Activated T-cell treated with anti-CD3 and anti-CD28 coated beads, Interleukin-2, amount 50 U/mL, for 4 hours (primary cell): Measurements from ENCODE around the gene NR1H4. TPM values are rescaled to one million over a fixed set of nuclear protein-coding genes. Genes with fewer than 3 reads are reported as not detected.
"Not testable (repeated sequence)": the region's sequence is repeated elsewhere in the genome, so short reads cannot be mapped to it uniquely, and the experiment has no call there.

ENCODE experiments used
- ATAC-seq, 2 donors: fragments of 200-7000 bp; cut with Tn5 transposase; one replicate each; pipeline ENCODE4 v1.10.0; 2021
- DNase-seq: peaks from one replicate; pipeline ENCODE4 v3.0.0-alpha.2; 2020
- H3K27me3 Mint-ChIP-seq: one replicate; pipeline ENCODE4 v1.8.0; 2021; ENCODE audit warnings: low read depth, mixed read lengths
- H3K36me3 Mint-ChIP-seq: one replicate; pipeline ENCODE4 v1.8.0; 2022; ENCODE audit warnings: mixed read lengths; ENCODE audit not compliant: insufficient read depth
- H3K4me1 Mint-ChIP-seq: one replicate; pipeline ENCODE4 v1.8.0; 2021; ENCODE audit warnings: low read depth, mixed read lengths
- H3K4me3 Mint-ChIP-seq: one replicate; pipeline ENCODE4 v1.8.0; 2021; ENCODE audit warnings: mild to moderate bottlenecking, moderate library complexity, mixed read lengths
- H3K9me3 Mint-ChIP-seq: one replicate; pipeline ENCODE4 v1.8.0; 2021; ENCODE audit warnings: mixed read lengths
- total RNA-seq, 3 donors: library from RNA; stranded (reverse); gene quantifications; one replicate each; pipeline ENCODE4 v1.2.1, GENCODE V29; 2021

Gene NR1H4
- total RNA-seq, result under 1 TPM in 1 of 3 donors, not detected in 2; 0.38 TPM

DNA sequence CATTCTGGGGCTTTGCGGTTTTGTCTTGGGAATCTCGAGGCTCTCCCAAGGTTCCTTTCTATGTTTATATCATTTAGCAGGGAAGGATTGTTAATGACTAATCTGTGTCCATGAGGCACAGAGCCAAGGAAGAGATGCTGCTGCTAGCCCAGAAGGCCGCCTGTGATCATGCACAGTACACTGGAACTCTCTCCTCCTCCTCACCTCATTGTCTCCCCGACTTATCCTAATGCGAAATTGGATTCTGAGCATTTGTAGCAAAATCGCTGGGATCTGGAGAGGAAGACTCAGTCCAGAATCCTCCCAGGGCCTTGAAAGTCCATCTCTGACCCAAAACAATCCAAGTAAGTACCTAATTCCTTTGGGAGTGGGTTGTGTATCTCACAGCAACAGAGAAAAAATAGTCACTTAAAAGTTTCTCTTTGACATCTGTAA lies at the start of gene NR1H4:
NR1H4 (plus strand) TSS at position 151 of the 435 bp plus-strand sequence. CDS start 19,458 bp downstream, outside the sequence.
- H3K9me3 Mint-ChIP-seq, result no peaks in the 10 kb centered on the region
- no peak within 1 kb of the TSS for H3K4me3 Mint-ChIP-seq
- H3K4me1 Mint-ChIP-seq, result no peaks in the 10 kb centered on the region
- no peaks in the 10 kb centered on the region for H3K36me3 Mint-ChIP-seq
- DNase-seq (no peak), ATAC-seq (no peak)
- peaks cover 10% of the 10 kb centered on the region for H3K27me3 Mint-ChIP-seq

DNA sequence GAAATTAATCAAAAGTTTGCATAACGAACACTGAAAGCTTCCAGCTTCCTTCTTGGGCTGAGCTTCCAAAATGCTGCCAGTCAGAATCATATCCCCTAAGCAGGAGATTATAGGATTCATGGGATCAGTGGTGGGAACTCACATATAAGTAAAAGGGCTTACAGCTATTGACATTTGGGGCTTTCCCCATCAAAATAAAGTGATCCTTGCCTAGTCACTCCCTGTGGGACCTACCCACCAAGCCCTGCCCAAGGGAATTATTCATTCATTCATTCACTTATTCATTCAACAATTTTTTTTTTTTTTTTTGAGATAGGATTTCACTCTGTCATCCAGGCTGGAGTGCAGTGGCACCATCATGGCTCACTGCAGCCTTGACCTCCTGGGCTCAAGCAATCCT lies 47.5 kb upstream of the NR1H4 start:
- peaks cover 11% of the 10 kb centered on the region for H3K27me3 Mint-ChIP-seq
- no peaks in the 10 kb centered on the region for H3K36me3 Mint-ChIP-seq
- no peak overlapping the region for H3K4me3 Mint-ChIP-seq
- ATAC-seq (no peak), DNase-seq (no peak)
- H3K9me3 Mint-ChIP-seq, result peaks cover 23% of the 10 kb centered on the region
- H3K4me1 Mint-ChIP-seq, result no peaks in the 10 kb centered on the region

GRCh38 chr12:100427078-100427477 lies 46.6 kb upstream of the NR1H4 start:
- H3K4me1 Mint-ChIP-seq, result no peaks in the 10 kb centered on the region
- no peak overlapping the region for H3K4me3 Mint-ChIP-seq
- DNase-seq (no peak), ATAC-seq (no peak)
- peaks cover 23% of the 10 kb centered on the region for H3K9me3 Mint-ChIP-seq
- H3K27me3 Mint-ChIP-seq, result peaks cover 11% of the 10 kb centered on the region
- no peaks in the 10 kb centered on the region for H3K36me3 Mint-ChIP-seq

DNA sequence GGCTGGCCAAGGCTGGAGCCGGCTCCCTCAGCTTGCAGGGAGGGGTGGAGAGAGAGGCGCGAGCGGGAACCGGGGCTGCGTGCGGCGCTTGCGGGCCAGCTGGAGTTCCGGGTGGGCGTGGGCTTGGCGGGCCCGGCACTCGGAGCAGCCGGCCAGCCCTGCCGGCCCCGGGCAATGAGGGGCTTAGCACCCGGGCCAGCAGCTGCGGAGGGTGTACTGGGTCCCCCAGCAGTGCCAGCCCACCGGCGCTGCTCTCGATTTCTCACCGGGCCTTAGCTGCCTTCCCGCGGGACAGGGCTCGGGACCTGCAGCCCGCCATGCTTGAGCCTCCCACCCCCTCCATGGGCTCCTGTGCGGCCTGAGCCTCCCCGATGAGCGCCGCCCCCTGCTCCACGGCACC lies 43.4 kb upstream of the NR1H4 start:
- ATAC-seq, DNase-seq, H3K36me3 Mint-ChIP-seq, H3K4me3 Mint-ChIP-seq, H3K4me1 Mint-ChIP-seq, H3K27me3 Mint-ChIP-seq: not testable (repeated sequence)
- H3K9me3 Mint-ChIP-seq, result peaks cover 13% of the 10 kb centered on the region

DNA sequence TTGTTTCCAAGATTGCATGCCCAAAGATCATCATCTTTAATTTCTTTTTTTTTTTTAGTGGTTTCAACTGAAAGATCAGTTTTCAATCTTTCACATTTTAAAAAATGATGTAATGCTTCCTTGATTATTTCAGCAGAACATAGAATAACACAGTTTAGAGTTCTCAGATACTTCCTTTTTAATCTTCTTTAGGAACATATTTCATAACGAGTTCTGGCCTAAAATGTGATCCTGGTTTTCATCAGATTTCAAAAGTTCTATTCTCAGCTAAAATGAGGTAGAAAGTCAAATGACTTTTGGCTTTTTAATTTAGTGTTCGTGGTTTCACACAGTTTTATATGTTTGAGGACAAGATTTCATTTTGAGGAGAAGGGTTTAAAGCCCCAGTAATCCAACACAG lies 40.0 kb upstream of the NR1H4 start:
- no peak for DNase-seq
- Mint-ChIP-seq H3K9me3 (no peaks in the 10 kb centered on the region), H3K27me3 (peaks cover 6% of the 10 kb centered on the region), H3K4me1 (no peaks in the 10 kb centered on the region), H3K4me3 (no peak overlapping the region), H3K36me3 (no peaks in the 10 kb centered on the region)
- ATAC-seq, result no peak

DNA sequence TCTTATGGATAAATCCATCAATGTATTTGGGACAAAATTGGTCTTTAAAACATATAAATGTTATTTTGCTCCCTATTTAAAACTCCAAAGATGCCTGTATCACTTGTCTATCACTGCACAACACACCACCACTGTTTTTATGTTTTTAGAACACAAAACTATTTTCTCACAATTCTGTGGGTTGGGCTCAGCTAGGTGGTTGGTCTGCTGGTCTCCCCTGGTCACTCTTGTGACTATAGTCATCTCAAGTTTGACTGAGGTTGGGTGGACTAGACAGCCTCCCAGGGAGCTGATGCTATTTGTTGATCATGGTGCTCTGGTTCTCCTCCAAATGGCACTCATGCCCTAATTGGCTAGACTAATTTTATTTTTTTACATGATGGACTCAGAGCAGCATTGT lies 39.5 kb upstream of the NR1H4 start:
- Mint-ChIP-seq H3K4me3 (no peak overlapping the region), H3K27me3 (peaks cover 6% of the 10 kb centered on the region), H3K9me3 (no peaks in the 10 kb centered on the region), H3K36me3 (no peaks in the 10 kb centered on the region), H3K4me1 (no peaks in the 10 kb centered on the region)
- no peak for DNase-seq
- ATAC-seq, result no peak

GRCh38 chr12:100435957-100436356 lies 37.7 kb upstream of the NR1H4 start:
- no peaks in the 10 kb centered on the region for H3K9me3 Mint-ChIP-seq
- no peaks in the 10 kb centered on the region for H3K36me3 Mint-ChIP-seq
- H3K4me3 Mint-ChIP-seq, result no peak overlapping the region
- ATAC-seq, result no peak
- peaks cover 6% of the 10 kb centered on the region for H3K27me3 Mint-ChIP-seq
- H3K4me1 Mint-ChIP-seq, result no peaks in the 10 kb centered on the region
- no peak for DNase-seq

DNA sequence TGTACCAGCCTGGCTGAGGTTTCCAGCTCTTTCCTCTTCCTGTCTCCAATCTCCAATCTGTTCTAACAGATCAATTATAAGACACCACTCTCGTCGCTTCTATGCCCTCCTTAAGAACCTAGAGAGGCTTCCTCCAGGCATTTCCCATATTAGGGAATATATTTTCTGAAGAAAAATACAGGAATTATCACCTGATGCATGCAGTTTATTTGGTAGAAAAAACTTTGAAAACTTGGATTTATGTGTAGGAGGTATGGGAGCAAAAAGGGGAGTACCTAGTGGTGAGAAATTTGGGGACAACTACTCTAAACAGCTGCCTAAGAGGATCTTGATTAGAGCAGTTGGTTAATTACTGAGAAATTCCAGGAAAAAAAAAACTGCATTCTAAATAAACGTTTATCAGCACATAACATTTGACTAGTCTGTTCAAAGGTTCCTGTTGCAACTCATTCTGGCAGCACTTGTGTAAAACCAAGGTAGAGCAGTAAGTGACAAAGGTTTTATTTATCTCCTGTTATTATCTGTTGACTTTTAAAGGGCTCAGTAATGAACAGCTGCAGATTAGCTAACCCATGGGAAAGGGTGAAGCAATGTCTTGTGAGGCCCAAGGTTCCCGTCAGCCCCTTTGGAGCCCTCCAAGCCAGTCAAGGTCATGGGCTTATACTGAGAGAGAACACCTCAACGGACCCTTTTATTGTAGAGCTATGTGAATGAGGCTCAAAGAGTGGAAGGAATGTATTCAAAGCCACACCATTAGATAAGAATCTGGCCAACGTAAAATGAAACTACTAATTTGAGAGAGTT lies 36.4 kb upstream of the NR1H4 start:
- peaks cover 6% of the 10 kb centered on the region for H3K27me3 Mint-ChIP-seq
- no peaks in the 10 kb centered on the region for H3K36me3 Mint-ChIP-seq
- no peak overlapping the region for H3K4me3 Mint-ChIP-seq
- no peak for ATAC-seq
- H3K9me3 Mint-ChIP-seq, result no peaks in the 10 kb centered on the region
- no peak for DNase-seq
- no peaks in the 10 kb centered on the region for H3K4me1 Mint-ChIP-seq

DNA sequence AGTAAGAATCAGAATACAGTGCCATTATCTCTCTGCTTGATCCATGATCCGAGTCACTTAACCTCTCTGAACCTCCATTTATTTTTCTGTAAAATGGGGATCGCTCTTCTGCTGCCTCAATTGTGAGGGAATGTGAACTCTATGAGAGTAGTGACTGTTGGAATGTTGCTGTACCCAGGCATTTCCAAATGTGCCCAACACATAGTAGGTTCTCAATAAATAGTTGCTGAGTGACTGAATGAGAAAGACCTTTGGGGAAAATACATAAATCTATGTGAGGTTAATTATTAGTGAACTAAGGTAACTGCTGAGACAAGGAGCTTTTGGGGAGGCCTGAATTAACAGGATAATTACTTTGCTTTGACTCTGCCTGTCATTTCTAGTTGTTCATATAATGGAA lies 33.9 kb upstream of the NR1H4 start:
- ATAC-seq (no peak), DNase-seq (no peak)
- Mint-ChIP-seq H3K9me3 (no peaks in the 10 kb centered on the region), H3K4me3 (no peak overlapping the region), H3K4me1 (no peaks in the 10 kb centered on the region), H3K27me3 (peaks cover 6% of the 10 kb centered on the region), H3K36me3 (no peaks in the 10 kb centered on the region)

DNA sequence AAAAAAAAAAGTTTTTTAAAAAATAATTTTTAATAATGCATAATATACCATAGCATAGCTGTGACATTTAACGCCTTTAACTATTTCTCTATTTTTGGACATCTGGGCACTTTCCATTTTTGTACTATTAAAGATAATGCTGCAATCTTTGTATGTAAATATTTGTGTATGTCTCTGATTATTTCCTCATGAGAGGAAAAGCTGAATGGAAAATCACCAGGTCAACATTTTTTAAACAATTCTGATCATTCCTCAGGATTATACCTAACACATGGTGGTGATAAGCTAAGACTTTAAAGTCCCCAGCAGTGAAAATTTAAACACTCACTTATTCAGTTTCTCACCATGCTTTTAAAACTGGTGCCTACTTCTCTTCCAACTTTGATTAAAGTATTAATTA lies 31.3 kb upstream of the NR1H4 start:
- ATAC-seq (no peak), DNase-seq (no peak)
- Mint-ChIP-seq H3K27me3 (peaks cover 16% of the 10 kb centered on the region), H3K9me3 (no peaks in the 10 kb centered on the region), H3K4me3 (no peak overlapping the region), H3K4me1 (no peaks in the 10 kb centered on the region), H3K36me3 (no peaks in the 10 kb centered on the region)

- DNase-seq (no peak), ATAC-seq (no peak)
- Mint-ChIP-seq H3K4me3 (no peak overlapping the region), H3K4me1 (no peaks in the 10 kb centered on the region), H3K9me3 (no peaks in the 10 kb centered on the region), H3K27me3 (peaks cover 12% of the 10 kb centered on the region), H3K36me3 (no peaks in the 10 kb centered on the region)
Observed at GRCh38 chr12:100443434-100443833, 30.2 kb upstream of the NR1H4 start.

- ATAC-seq, result no peak
- H3K9me3 Mint-ChIP-seq, result no peaks in the 10 kb centered on the region
- peaks cover 11% of the 10 kb centered on the region for H3K27me3 Mint-ChIP-seq
- DNase-seq, result no peak
- no peaks in the 10 kb centered on the region for H3K36me3 Mint-ChIP-seq
- H3K4me1 Mint-ChIP-seq, result no peaks in the 10 kb centered on the region
- H3K4me3 Mint-ChIP-seq, result no peak overlapping the region
Observed at GRCh38 chr12:100445081-100445481, 28.6 kb upstream of the NR1H4 start.

DNA sequence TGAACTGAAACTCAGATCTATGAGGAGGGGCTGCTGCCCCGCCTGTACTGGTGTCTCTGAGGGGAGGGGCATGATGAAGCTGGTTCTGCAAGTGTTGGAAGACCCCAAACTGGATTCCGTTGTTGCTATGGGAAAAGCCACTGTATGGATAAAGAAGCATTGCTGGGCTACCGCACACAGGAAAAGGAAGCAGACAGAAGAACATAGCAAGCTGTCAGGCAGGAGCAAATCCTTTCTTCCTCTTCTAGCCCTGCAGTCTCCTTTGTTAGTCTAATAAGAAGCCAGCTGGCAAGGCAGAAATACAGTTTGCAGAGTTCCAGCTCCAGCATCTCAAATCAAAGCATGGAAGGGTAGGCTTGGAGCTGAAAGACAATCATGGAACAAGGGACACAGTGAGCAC lies 26.3 kb upstream of the NR1H4 start:
- H3K4me3 Mint-ChIP-seq, result no peak overlapping the region
- H3K36me3 Mint-ChIP-seq, result no peaks in the 10 kb centered on the region
- no peak for DNase-seq
- ATAC-seq, result no peak
- no peaks in the 10 kb centered on the region for H3K4me1 Mint-ChIP-seq
- H3K27me3 Mint-ChIP-seq, result peaks cover 11% of the 10 kb centered on the region
- H3K9me3 Mint-ChIP-seq, result no peaks in the 10 kb centered on the region

- H3K27me3 Mint-ChIP-seq, result peaks cover 11% of the 10 kb centered on the region
Observed at GRCh38 chr12:100448656-100449055, 25.0 kb upstream of the NR1H4 start.

DNA sequence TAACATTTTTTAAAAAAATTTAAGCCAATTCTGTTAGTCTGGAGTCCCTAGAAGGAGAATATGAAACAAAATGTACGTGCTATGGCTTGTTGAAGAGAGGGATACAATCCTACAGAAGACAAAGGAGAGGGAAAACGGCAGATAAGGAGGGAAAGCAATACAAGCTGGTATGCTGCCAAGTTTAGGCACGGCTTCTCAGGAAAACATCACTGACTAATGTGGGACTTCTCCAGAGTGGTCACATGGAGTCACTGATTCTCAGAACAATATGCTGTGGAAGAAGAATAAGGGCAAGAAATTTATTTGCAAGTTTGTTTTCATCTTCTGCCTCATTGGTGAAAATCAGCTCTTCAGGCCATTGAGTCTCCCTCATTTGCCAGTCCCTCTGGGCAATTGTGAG lies 22.9 kb upstream of the NR1H4 start:
- DNase-seq (no peak), ATAC-seq (no peak)
- H3K27me3 Mint-ChIP-seq, result peaks cover 7% of the 10 kb centered on the region
- no peaks in the 10 kb centered on the region for H3K36me3 Mint-ChIP-seq
- no peaks in the 10 kb centered on the region for H3K4me1 Mint-ChIP-seq
- no peaks in the 10 kb centered on the region for H3K9me3 Mint-ChIP-seq
- no peak overlapping the region for H3K4me3 Mint-ChIP-seq

More at GRCh38 chr12:100448656-100449055, 25.0 kb upstream of the NR1H4 start:
- DNase-seq (no peak), ATAC-seq (no peak)
- Mint-ChIP-seq H3K4me3 (no peak overlapping the region), H3K4me1 (no peaks in the 10 kb centered on the region), H3K9me3 (no peaks in the 10 kb centered on the region), H3K36me3 (no peaks in the 10 kb centered on the region)
